MM.1S (cell line): Measurements from ENCODE around the gene STRA6.

Source experiments
- DNase-seq: peaks from one replicate; pipeline ENCODE4 v3.0.0-alpha.2; 2015
- H2AFZ ChIP-seq: fragments of 300-600 bp; sonication (generic); 2 replicates; pipeline ENCODE4 v1.6.0; 2016; ENCODE audit warnings: antibody characterized with exemption, low read length
- H3F3A ChIP-seq: fragments of 300-600 bp; sonication (generic); 2 replicates; pipeline ENCODE4 v1.6.1; 2016; ENCODE audit warnings: mild to moderate bottlenecking, antibody characterized with exemption, low read length, moderate library complexity, mixed read lengths; ENCODE audit not compliant: insufficient read depth
- H3K27ac ChIP-seq: fragments of 300-600 bp; sonication (generic); 2 replicates; pipeline ENCODE4 v1.5.1; 2016; ENCODE audit warnings: mild to moderate bottlenecking, low read length
- H3K27me3 ChIP-seq: fragments of 300-600 bp; sonication (generic); replicated peaks from 2 replicates; pipeline ENCODE4 v1.6.0; 2016; ENCODE audit warnings: low read length; ENCODE audit not compliant: insufficient read depth
- H3K36me3 ChIP-seq: fragments of 300-600 bp; sonication (generic); replicated peaks from 2 replicates; pipeline ENCODE4 v1.6.1; 2016; ENCODE audit warnings: mild to moderate bottlenecking, low read length, mixed read lengths; ENCODE audit not compliant: insufficient read depth
- H3K4me1 ChIP-seq: fragments of 300-600 bp; sonication (generic); 2 replicates; pipeline ENCODE4 v1.6.1; 2016; ENCODE audit warnings: low read length, mixed read lengths
- H3K4me2 ChIP-seq: fragments of 300-600 bp; sonication (generic); 2 replicates; pipeline ENCODE4 v1.6.0; 2016; ENCODE audit warnings: low read depth, low read length
- H3K4me3 ChIP-seq: fragments of 300-600 bp; sonication (generic); 2 replicates; pipeline ENCODE4 v1.5.1; 2016; ENCODE audit warnings: low read length, mixed read lengths
- H3K79me2 ChIP-seq: fragments of 300-600 bp; sonication (generic); 2 replicates; pipeline ENCODE4 v1.6.1; 2016; ENCODE audit warnings: mixed run types, low read length, mixed read lengths
- H3K9ac ChIP-seq: fragments of 300-600 bp; sonication (generic); 2 replicates; pipeline ENCODE4 v1.6.1; 2016; ENCODE audit warnings: low read length, mixed read lengths
- H3K9me2 ChIP-seq: fragments of 300-600 bp; sonication (generic); replicated peaks from 2 replicates; pipeline ENCODE4 v1.6.1; 2016; ENCODE audit warnings: mild to moderate bottlenecking, low read length, mixed read lengths; ENCODE audit not compliant: insufficient read depth
- H3K9me3 ChIP-seq: fragments of 300-600 bp; sonication (generic); replicated peaks from 2 replicates; pipeline ENCODE4 v1.6.1; 2016; ENCODE audit warnings: mild to moderate bottlenecking, low read length, mixed read lengths; ENCODE audit not compliant: insufficient read depth
- H4K20me1 ChIP-seq: fragments of 300-600 bp; sonication (generic); 2 replicates; pipeline ENCODE4 v1.6.1; 2016; ENCODE audit warnings: mild to moderate bottlenecking, low read length, moderate library complexity, mixed read lengths; ENCODE audit not compliant: insufficient read depth
- EZH2 ChIP-seq: fragments of 300-600 bp; sonication (generic); optimal IDR thresholded peaks from 2 replicates; pipeline ENCODE3; 2017; ENCODE audit warnings: low read depth, mild to moderate bottlenecking, antibody characterized with exemption, low read length, mixed read lengths
- EZH2phosphoT487 ChIP-seq: fragments of 300-600 bp; sonication (generic); IDR thresholded peaks from 2 replicates; pipeline ENCODE4 v1.6.1; 2018; ENCODE audit warnings: antibody characterized with exemption, low read length
- TF ChIP-seq, protein P1 (sequence below): fragments of 300-600 bp; sonication (generic); IDR thresholded peaks from 2 replicates; pipeline ENCODE4 v1.5.1; 2016; ENCODE audit warnings: antibody characterized with exemption, low read length, mixed read lengths

The STRA6 gene

DNA sequence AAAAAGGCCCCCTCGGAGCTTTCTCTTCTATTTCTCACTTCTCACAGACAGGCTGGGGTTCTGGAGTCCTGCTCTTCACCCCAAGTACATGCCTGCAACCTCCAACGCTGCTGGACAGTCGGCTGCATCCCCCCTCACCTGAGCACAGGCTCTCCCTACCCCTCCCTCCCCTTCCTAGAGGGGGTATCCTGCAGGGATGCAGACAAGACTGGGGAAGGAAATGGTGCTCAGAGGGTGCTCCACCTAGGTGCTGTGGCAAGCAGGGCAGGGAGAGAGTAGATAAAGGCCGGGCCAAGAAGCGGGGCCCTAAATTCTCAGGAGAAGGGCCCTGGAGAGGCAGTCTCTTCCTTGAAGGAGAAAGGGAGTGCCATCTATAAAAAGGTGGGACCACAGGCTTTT, 7.0 kb upstream of the STRA6 start:
- peaks cover 72% of the 10 kb centered on the region for H3K27me3 ChIP-seq
- H3F3A ChIP-seq, result no peaks in the 10 kb centered on the region
- no peak overlapping the region for H3K9ac ChIP-seq
- no peak for DNase-seq
- no peaks in the 10 kb centered on the region for H3K79me2 ChIP-seq
- H3K4me2 ChIP-seq, result no peak overlapping the region
- no peak overlapping the region for H2AFZ ChIP-seq
- TF ChIP-seq EZH2 (no peak), EZH2phosphoT487 (no peak)
- no peaks in the 10 kb centered on the region for H3K36me3 ChIP-seq
- H3K4me1 ChIP-seq, result peaks cover 7% of the 10 kb centered on the region
- H3K9me2 ChIP-seq, result no peaks in the 10 kb centered on the region
- no peaks in the 10 kb centered on the region for H4K20me1 ChIP-seq
- H3K27ac ChIP-seq, result no peak overlapping the region
- no peaks in the 10 kb centered on the region for H3K9me3 ChIP-seq
- no peak overlapping the region for H3K4me3 ChIP-seq

DNA sequence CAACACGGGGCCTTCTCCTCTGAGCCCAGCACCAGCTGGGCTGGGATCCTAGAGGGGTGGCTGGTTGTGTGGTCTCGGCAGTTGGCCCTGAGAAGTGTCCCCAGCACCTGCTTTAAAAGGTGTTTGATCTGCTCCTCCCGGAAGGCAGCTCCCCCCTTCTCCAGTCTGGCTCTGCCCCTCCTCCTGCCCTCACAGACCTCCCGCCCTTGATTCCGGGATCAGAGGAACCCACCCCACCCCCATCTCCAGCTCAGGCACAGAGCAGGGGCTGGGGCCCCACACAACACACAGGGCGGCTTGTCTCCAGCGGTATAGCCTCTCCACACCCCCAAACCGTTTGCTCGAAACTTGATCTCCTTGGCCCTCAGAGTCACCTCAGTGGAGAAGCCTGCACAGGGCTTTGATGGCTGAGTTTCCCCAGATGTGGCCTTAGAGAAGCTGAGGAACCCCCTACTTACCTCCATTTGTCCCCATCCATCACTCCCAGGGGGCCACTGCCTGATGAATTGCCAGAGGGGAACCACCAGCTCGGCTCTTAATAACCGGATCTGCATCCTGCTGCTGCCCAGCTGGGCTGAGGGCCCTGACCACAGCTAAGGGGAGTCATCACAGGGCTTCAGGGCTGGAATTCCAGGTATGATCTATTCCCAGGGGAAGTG, 6.4 kb upstream of the STRA6 start:
- Histone ChIP-seq H2AFZ (no peak overlapping the region), H3K36me3 (no peaks in the 10 kb centered on the region), H3K4me3 (no peak overlapping the region), H3K9me2 (no peaks in the 10 kb centered on the region), H3F3A (no peaks in the 10 kb centered on the region), H3K4me1 (peaks cover 7% of the 10 kb centered on the region), H3K9me3 (no peaks in the 10 kb centered on the region), H3K27ac (no peak overlapping the region), H3K79me2 (no peaks in the 10 kb centered on the region), H3K4me2 (no peak overlapping the region), H4K20me1 (no peaks in the 10 kb centered on the region), H3K27me3 (peaks cover 73% of the 10 kb centered on the region), H3K9ac (no peak overlapping the region)
- TF ChIP-seq EZH2phosphoT487 (no peak), EZH2 (no peak)
- TF ChIP-seq, protein P1, sequence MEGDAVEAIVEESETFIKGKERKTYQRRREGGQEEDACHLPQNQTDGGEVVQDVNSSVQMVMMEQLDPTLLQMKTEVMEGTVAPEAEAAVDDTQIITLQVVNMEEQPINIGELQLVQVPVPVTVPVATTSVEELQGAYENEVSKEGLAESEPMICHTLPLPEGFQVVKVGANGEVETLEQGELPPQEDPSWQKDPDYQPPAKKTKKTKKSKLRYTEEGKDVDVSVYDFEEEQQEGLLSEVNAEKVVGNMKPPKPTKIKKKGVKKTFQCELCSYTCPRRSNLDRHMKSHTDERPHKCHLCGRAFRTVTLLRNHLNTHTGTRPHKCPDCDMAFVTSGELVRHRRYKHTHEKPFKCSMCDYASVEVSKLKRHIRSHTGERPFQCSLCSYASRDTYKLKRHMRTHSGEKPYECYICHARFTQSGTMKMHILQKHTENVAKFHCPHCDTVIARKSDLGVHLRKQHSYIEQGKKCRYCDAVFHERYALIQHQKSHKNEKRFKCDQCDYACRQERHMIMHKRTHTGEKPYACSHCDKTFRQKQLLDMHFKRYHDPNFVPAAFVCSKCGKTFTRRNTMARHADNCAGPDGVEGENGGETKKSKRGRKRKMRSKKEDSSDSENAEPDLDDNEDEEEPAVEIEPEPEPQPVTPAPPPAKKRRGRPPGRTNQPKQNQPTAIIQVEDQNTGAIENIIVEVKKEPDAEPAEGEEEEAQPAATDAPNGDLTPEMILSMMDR, result no peak
- no peak for DNase-seq

DNA sequence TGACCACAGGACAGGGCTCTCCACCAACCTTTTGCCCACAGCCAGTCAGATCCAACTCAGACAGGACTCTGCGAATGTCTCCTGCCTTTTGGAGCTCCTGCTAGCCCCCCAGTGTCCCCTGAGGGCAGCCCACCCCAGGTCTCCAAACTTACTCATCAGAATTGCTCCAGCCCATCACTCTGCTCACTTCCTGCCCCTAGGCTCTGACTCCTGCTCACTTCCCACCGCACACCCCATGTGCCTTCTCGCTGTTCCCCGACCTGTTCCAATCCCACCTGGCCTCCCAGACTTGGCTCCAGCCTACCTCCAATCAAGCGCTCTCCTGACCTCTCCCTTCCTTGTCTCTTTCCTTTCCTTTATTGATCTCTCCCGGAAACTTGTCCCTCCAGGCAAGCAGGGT, 5.9 kb upstream of the STRA6 start:
- Histone ChIP-seq H3K9ac (no peak overlapping the region), H3K36me3 (no peaks in the 10 kb centered on the region), H3K9me2 (no peaks in the 10 kb centered on the region), H3K4me1 (peaks cover 7% of the 10 kb centered on the region), H3K4me2 (no peak overlapping the region), H4K20me1 (no peaks in the 10 kb centered on the region), H3F3A (no peaks in the 10 kb centered on the region), H3K9me3 (no peaks in the 10 kb centered on the region), H2AFZ (no peak overlapping the region), H3K27me3 (peaks cover 73% of the 10 kb centered on the region), H3K27ac (no peak overlapping the region), H3K79me2 (no peaks in the 10 kb centered on the region), H3K4me3 (no peak overlapping the region)
- TF ChIP-seq EZH2 (no peak), EZH2phosphoT487 (no peak)
- no peak for DNase-seq

DNA sequence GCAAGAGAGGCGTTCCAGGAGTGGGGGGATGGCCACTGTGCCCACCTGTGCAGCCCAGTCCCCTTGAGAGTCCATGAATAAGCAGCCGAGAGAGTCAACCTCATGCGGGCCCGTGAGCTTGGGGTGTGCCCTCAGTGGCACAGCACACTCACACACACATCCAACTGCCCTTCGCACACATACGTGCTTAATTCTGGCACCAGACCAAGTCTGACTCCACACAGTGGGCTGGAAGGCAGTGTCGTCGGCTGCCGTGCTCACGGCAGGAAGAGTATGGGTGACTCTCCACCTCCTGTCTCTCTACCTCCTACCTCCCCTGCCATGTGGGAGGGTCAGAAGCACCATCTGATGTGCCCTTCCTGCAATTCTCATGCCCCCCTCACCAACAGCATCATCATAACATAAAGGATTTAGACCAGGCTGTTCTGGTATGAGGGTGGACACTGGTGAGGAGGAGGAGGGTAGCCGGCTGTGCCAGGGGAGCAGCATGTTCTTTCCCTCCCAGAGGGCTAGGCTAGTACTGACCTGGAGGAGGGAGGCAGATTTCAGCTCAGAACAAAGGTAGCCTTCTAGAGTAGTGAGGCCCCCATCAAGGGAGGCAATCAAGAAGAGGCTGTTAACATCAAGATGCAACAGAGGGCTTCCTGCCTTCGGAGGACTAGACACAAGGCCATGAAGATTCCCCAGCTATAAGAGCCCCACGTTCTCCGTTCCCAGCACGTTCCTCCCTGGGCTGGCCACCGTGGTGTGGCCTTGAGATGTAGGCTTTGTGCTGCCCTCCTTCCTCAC, 5.3 kb upstream of the STRA6 start:
- no peak overlapping the region for H3K4me2 ChIP-seq
- no peaks in the 10 kb centered on the region for H3K9me2 ChIP-seq
- H3K36me3 ChIP-seq, result no peaks in the 10 kb centered on the region
- H3K9me3 ChIP-seq, result no peaks in the 10 kb centered on the region
- peaks cover 7% of the 10 kb centered on the region for H3K4me1 ChIP-seq
- TF ChIP-seq EZH2, result no peak
- TF ChIP-seq, protein P1, result no peak
- no peak for TF ChIP-seq EZH2phosphoT487
- H4K20me1 ChIP-seq, result no peaks in the 10 kb centered on the region
- H3F3A ChIP-seq, result no peaks in the 10 kb centered on the region
- no peak overlapping the region for H3K4me3 ChIP-seq
- H2AFZ ChIP-seq, result no peak overlapping the region
- no peak overlapping the region for H3K27ac ChIP-seq
- H3K79me2 ChIP-seq, result no peaks in the 10 kb centered on the region
- H3K9ac ChIP-seq, result no peak overlapping the region
- H3K27me3 ChIP-seq, result peaks cover 79% of the 10 kb centered on the region
- DNase-seq, result no peak
